Measurements from ENCODE around the gene SLC28A1. TPM values are rescaled to one million over a fixed set of nuclear protein-coding genes. Genes with fewer than 3 reads are reported as not detected.

SLC28A1 gene
- total RNA-seq, 2 experiments from 2014 or later: not detected

DNA sequence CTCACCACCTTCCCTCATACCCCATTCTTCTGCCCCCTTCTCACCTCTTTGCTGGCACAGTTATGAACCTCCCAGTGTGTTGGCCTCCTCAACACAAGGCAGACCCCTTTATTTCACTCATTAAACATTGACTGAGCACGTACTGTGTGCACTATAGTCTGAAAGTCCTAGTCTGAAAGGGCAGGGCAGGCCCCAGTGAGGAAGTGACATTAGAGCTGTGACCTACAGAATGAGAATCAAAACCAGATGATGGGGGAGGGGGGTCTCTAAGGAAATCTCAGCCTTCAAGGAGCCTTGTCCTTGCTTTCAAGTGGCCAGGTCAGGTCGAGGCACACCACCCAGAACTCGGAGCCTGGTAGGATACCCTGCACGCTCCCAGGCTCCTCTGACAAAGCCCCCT is 3.5 kb downstream of the SLC28A1 start:
- H3K9me3 ChIP-seq (ENCODE audit: low read length): no peaks in the 10 kb centered on the region
- H3K4me3 ChIP-seq (ENCODE audit: low read depth, low read length, poor library complexity, severe bottlenecking): no peak overlapping the region
- H3K79me2 ChIP-seq (ENCODE audit: insufficient read depth, low read depth, low read length): no peaks in the 10 kb centered on the region
- intact Hi-C loops (cut with micrococcal nuclease; ENCODE audit: unreplicated experiment): no loop called here
- ChIA-PET CTCF (ENCODE audit: unreplicated experiment) (interaction anchor here (0.6 kb wide), 1 partner anchor 49 kb away, joined by 3 read pairs; no protein-coding TSS in a partner anchor), POLR2A (no interaction called here)
- no peak overlapping the region for H3K27ac ChIP-seq (ENCODE audit: low read depth, low read length, poor library complexity, severe bottlenecking)
- no peaks in the 10 kb centered on the region for H3K4me1 ChIP-seq (ENCODE audit: insufficient read depth, low read length, poor library complexity, severe bottlenecking)
- H2AFZ ChIP-seq (ENCODE audit: low read length): no peak overlapping the region
- no TSS peak for BruUV-seq (replicated peaks)
- no peak for DNase-seq (ENCODE audit: low spot score)
- no peak for TF ChIP-seq CTCF (conservative IDR thresholded peaks at IDR 0.05; ENCODE audit: low read length)
- no peak for TF ChIP-seq EZH2phosphoT487 (IDR thresholded peaks at IDR 0.05; ENCODE audit: borderline replicate concordance, low read depth, low read length)
- H3K4me2 ChIP-seq (ENCODE audit: low read length): no peak overlapping the region
- H4K20me1 ChIP-seq (ENCODE audit: insufficient read depth, low read length): no peaks in the 10 kb centered on the region
- H3K9me2 ChIP-seq (ENCODE audit: insufficient read depth, low read length): no peaks in the 10 kb centered on the region
- no peaks in the 10 kb centered on the region for H3K36me3 ChIP-seq (ENCODE audit: insufficient read depth, low read length)

DNA sequence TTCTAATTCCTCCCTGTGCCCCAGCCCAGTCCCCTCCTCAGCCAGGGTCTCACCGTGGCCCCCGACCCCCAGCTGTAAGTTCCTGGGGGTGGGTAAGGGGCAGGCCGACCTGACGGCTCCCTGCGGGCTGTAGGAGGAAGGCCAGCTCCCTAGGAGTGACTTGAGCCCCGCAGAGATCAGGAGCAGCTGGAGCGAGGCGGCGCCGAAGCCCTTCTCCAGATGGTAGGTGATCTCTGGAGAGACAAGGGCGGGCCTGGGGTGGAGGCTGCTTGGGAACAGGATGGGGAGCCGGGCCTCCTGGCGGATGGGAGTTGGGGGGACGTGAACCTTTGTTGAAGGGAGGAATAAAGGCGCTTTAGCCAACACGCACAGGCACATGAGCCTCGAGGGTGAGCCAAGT is 4.2 kb downstream of the SLC28A1 start:
- no peak overlapping the region for H2AFZ ChIP-seq (ENCODE audit: low read length)
- CTCF ChIA-PET (ENCODE audit: unreplicated experiment): no interaction called here
- TF ChIP-seq EZH2phosphoT487 (IDR thresholded peaks at IDR 0.05; ENCODE audit: borderline replicate concordance, low read depth, low read length) (no peak), CTCF (conservative IDR thresholded peaks at IDR 0.05; ENCODE audit: low read length) (no peak)

GRCh38 chr15:84889313-84889990 is 5.0 kb downstream of the SLC28A1 start:
- H4K20me1 ChIP-seq (ENCODE audit: insufficient read depth, low read length): no peaks in the 10 kb centered on the region
- POLR2A ChIA-PET: no interaction called here
- no peak overlapping the region for H2AFZ ChIP-seq (ENCODE audit: low read length)
- no peak overlapping the region for H3K27ac ChIP-seq (ENCODE audit: low read depth, low read length, poor library complexity, severe bottlenecking)
- BruUV-seq (replicated peaks): no TSS peak
- CTCF ChIA-PET (ENCODE audit: unreplicated experiment): no interaction called here
- H3K4me3 ChIP-seq (ENCODE audit: low read depth, low read length, poor library complexity, severe bottlenecking): no peak overlapping the region
- H3K9me2 ChIP-seq (ENCODE audit: insufficient read depth, low read length): no peaks in the 10 kb centered on the region
- no peaks in the 10 kb centered on the region for H3K9me3 ChIP-seq (ENCODE audit: low read length)
- intact Hi-C loops (cut with micrococcal nuclease; ENCODE audit: unreplicated experiment): no loop called here
- H3K79me2 ChIP-seq (ENCODE audit: insufficient read depth, low read depth, low read length): no peaks in the 10 kb centered on the region
- H3K36me3 ChIP-seq (ENCODE audit: insufficient read depth, low read length): no peaks in the 10 kb centered on the region
- no peak for TF ChIP-seq EZH2phosphoT487 (IDR thresholded peaks at IDR 0.05; ENCODE audit: borderline replicate concordance, low read depth, low read length)
- no peak for TF ChIP-seq CTCF (conservative IDR thresholded peaks at IDR 0.05; ENCODE audit: low read length)
- DNase-seq (ENCODE audit: low spot score): no peak
- no peak overlapping the region for H3K4me2 ChIP-seq (ENCODE audit: low read length)
- no peaks in the 10 kb centered on the region for H3K4me1 ChIP-seq (ENCODE audit: insufficient read depth, low read length, poor library complexity, severe bottlenecking)

More for the DNA sequence above, 4.2 kb downstream of the SLC28A1 start:
- Histone ChIP-seq H3K27ac (ENCODE audit: low read depth, low read length, poor library complexity, severe bottlenecking) (no peak overlapping the region), H3K4me2 (ENCODE audit: low read length) (no peak overlapping the region), H3K4me1 (ENCODE audit: insufficient read depth, low read length, poor library complexity, severe bottlenecking) (no peaks in the 10 kb centered on the region), H3K79me2 (ENCODE audit: insufficient read depth, low read depth, low read length) (no peaks in the 10 kb centered on the region), H3K9me3 (ENCODE audit: low read length) (no peaks in the 10 kb centered on the region), H3K4me3 (ENCODE audit: low read depth, low read length, poor library complexity, severe bottlenecking) (no peak overlapping the region), H3K36me3 (ENCODE audit: insufficient read depth, low read length) (no peaks in the 10 kb centered on the region), H3K9me2 (ENCODE audit: insufficient read depth, low read length) (no peaks in the 10 kb centered on the region), H4K20me1 (ENCODE audit: insufficient read depth, low read length) (no peaks in the 10 kb centered on the region)
- POLR2A ChIA-PET: no interaction called here
- no TSS peak for BruUV-seq (replicated peaks)
- intact Hi-C loops (cut with micrococcal nuclease; ENCODE audit: unreplicated experiment): no loop called here
- DNase-seq (ENCODE audit: low spot score): no peak

Data from OCI-LY7 (cell line).